Smooth muscle cell (in vitro differentiated cells): ENCODE data around the gene ABCD3. TPM values are rescaled to one million over a fixed set of nuclear protein-coding genes. Genes with fewer than 3 reads are reported as not detected.

Source experiments
- DNase-seq: peaks from one replicate; lab custom pipeline; 2025; ENCODE audit not compliant: unreplicated experiment; lab: John Stamatoyannopoulos, UW
- H2AFZ ChIP-seq: fragments of 200-600 bp; sonication (generic); 2 replicates; pipeline ENCODE4 v1.6.0; 2016; ENCODE audit warnings: antibody characterized with exemption, low read depth, mild to moderate bottlenecking
- H3F3A ChIP-seq: fragments of 200-600 bp; sonication (generic); 2 replicates; pipeline ENCODE4 v1.6.0; 2017; ENCODE audit warnings: antibody characterized with exemption, low read depth
- H3K27ac ChIP-seq: fragments of 200-600 bp; sonication (generic); 2 replicates; pipeline ENCODE4 v1.5.1; 2016; ENCODE audit warnings: low read depth, mild to moderate bottlenecking
- H3K27me3 ChIP-seq: fragments of 200-600 bp; sonication (generic); 2 replicates; pipeline ENCODE4 v1.6.1; 2016; ENCODE audit warnings: low read depth, mild to moderate bottlenecking
- H3K36me3 ChIP-seq: fragments of 200-600 bp; sonication (generic); 2 replicates; pipeline ENCODE4 v1.5.1; 2016; ENCODE audit warnings: low read depth
- H3K4me1 ChIP-seq: fragments of 200-600 bp; sonication (generic); 2 replicates; pipeline ENCODE4 v1.5.1; 2016; ENCODE audit warnings: low read depth
- H3K4me2 ChIP-seq: fragments of 200-600 bp; sonication (generic); 2 replicates; pipeline ENCODE4 v1.6.0; 2016; ENCODE audit warnings: mild to moderate bottlenecking
- H3K4me3 ChIP-seq: fragments of 200-600 bp; sonication (generic); 2 replicates; pipeline ENCODE4 v1.5.1; 2016; ENCODE audit warnings: mild to moderate bottlenecking
- H3K79me2 ChIP-seq: fragments of 200-600 bp; sonication (generic); 2 replicates; pipeline ENCODE4 v1.6.0; 2016; ENCODE audit warnings: low read depth, mild to moderate bottlenecking
- H3K9ac ChIP-seq: fragments of 200-600 bp; sonication (generic); 2 replicates; pipeline ENCODE4 v1.6.0; 2016; ENCODE audit warnings: low read depth
- H3K9me3 ChIP-seq: fragments of 200-600 bp; sonication (generic); replicated peaks from 2 replicates; pipeline ENCODE4 v1.5.1; 2016; ENCODE audit warnings: low read depth
- H4K20me1 ChIP-seq: fragments of 200-600 bp; sonication (generic); 2 replicates; pipeline ENCODE4 v1.6.0; 2016; ENCODE audit warnings: low read depth
- WGBS: methylation state at CpG from one replicate; pipeline ENCODE4 v1.1.7; 2016; ENCODE audit warnings: low lambda C conversion rate; 5-methylcytosine and 5-hydroxymethylcytosine counted together
- polyA plus RNA-seq: library from polyadenylated mRNA; unstranded; fragments of >200 nt; fragmentation: Nextera tagmentation; extraction: Ambion mirVana; gene quantifications from 2 replicates; pipeline ENCODE4 v1.2.1, GENCODE V29; 2016
- total RNA-seq: library from RNA; depleted of rRNA; stranded (reverse); fragments of >200 nt; gene quantifications from 2 replicates; pipeline ENCODE4 v1.2.3, GENCODE V29; 2014
- TF ChIP-seq, protein P1 (sequence below): fragments of 200-600 bp; sonication (generic); IDR thresholded peaks from 2 replicates; pipeline ENCODE4 v1.5.1; 2017; ENCODE audit warnings: borderline replicate concordance, mild to moderate bottlenecking, antibody characterized with exemption; ENCODE audit not compliant: insufficient read depth, poor library complexity, severe bottlenecking

The ABCD3 gene
- total and polyA plus RNA-seq, 2 experiments from 2014 or later: 22.5 to 42.4 TPM

GRCh38 chr1:94503153-94503552 is 85.0 kb downstream of the ABCD3 start:
- Histone ChIP-seq H2AFZ (no peak overlapping the region), H3K4me1 (no peaks in the 10 kb centered on the region), H3K4me3 (no peak overlapping the region), H3K36me3 (peaks cover 17% of the 10 kb centered on the region), H3K27ac (no peak overlapping the region), H3K79me2 (no peaks in the 10 kb centered on the region), H3K27me3 (no peaks in the 10 kb centered on the region), H3K4me2 (no peak overlapping the region), H3K9me3 (no peaks in the 10 kb centered on the region), H4K20me1 (no peaks in the 10 kb centered on the region), H3F3A (no peaks in the 10 kb centered on the region), H3K9ac (no peak overlapping the region)
- 95% methylated on average over 4 of the region's 4 CpGs for whole genome bisulfite sequencing
- TF ChIP-seq, protein P1, sequence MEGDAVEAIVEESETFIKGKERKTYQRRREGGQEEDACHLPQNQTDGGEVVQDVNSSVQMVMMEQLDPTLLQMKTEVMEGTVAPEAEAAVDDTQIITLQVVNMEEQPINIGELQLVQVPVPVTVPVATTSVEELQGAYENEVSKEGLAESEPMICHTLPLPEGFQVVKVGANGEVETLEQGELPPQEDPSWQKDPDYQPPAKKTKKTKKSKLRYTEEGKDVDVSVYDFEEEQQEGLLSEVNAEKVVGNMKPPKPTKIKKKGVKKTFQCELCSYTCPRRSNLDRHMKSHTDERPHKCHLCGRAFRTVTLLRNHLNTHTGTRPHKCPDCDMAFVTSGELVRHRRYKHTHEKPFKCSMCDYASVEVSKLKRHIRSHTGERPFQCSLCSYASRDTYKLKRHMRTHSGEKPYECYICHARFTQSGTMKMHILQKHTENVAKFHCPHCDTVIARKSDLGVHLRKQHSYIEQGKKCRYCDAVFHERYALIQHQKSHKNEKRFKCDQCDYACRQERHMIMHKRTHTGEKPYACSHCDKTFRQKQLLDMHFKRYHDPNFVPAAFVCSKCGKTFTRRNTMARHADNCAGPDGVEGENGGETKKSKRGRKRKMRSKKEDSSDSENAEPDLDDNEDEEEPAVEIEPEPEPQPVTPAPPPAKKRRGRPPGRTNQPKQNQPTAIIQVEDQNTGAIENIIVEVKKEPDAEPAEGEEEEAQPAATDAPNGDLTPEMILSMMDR: no peak
- DNase-seq: no peak

- H3K27ac ChIP-seq: no peak overlapping the region
- H3K9me3 ChIP-seq: no peaks in the 10 kb centered on the region
- H3K36me3 ChIP-seq: peaks cover 10% of the 10 kb centered on the region
- no peak overlapping the region for H3K9ac ChIP-seq
- DNase-seq: no peak
- H3K27me3 ChIP-seq: no peaks in the 10 kb centered on the region
- H3K4me1 ChIP-seq: no peaks in the 10 kb centered on the region
- no peaks in the 10 kb centered on the region for H3F3A ChIP-seq
- no peak overlapping the region for H3K4me3 ChIP-seq
- H2AFZ ChIP-seq: no peak overlapping the region
- 100% methylated on average over 1 of the region's 1 CpG for WGBS
- no peak overlapping the region for H3K4me2 ChIP-seq
- H3K79me2 ChIP-seq: no peaks in the 10 kb centered on the region
- TF ChIP-seq, protein P1: no peak
- no peaks in the 10 kb centered on the region for H4K20me1 ChIP-seq
These were observed 86.4 kb downstream of the ABCD3 start for GRCh38 chr1:94504601-94505000.

- no peaks in the 10 kb centered on the region for H3F3A ChIP-seq
- 95% methylated on average over 2 of the region's 2 CpGs for WGBS
- H3K4me1 ChIP-seq: no peaks in the 10 kb centered on the region
- DNase-seq: no peak
- H4K20me1 ChIP-seq: no peaks in the 10 kb centered on the region
- H2AFZ ChIP-seq: no peak overlapping the region
- TF ChIP-seq, protein P1: no peak
- H3K9me3 ChIP-seq: no peaks in the 10 kb centered on the region
- no peaks in the 10 kb centered on the region for H3K27me3 ChIP-seq
- no peak overlapping the region for H3K27ac ChIP-seq
- H3K79me2 ChIP-seq: no peaks in the 10 kb centered on the region
- H3K36me3 ChIP-seq: no peaks in the 10 kb centered on the region
- H3K4me3 ChIP-seq: no peak overlapping the region
- H3K4me2 ChIP-seq: no peak overlapping the region
- no peak overlapping the region for H3K9ac ChIP-seq
These were observed 94.6 kb downstream of the ABCD3 start for GRCh38 chr1:94512816-94513215.

- no peak for DNase-seq
These were observed 96.0 kb downstream of the ABCD3 start for GRCh38 chr1:94514095-94514727.

More at GRCh38 chr1:94514095-94514727, 96.0 kb downstream of the ABCD3 start:
- Histone ChIP-seq H3K27me3 (no peaks in the 10 kb centered on the region), H3K4me1 (no peaks in the 10 kb centered on the region), H3F3A (no peaks in the 10 kb centered on the region), H3K79me2 (no peaks in the 10 kb centered on the region), H3K4me2 (no peak overlapping the region), H3K9me3 (no peaks in the 10 kb centered on the region), H3K9ac (no peak overlapping the region), H3K36me3 (no peaks in the 10 kb centered on the region), H2AFZ (no peak overlapping the region), H4K20me1 (no peaks in the 10 kb centered on the region), H3K27ac (no peak overlapping the region), H3K4me3 (no peak overlapping the region)
- WGBS: 80% methylated on average over 2 of the region's 2 CpGs
- TF ChIP-seq, protein P1: peak; percentile 65
